Epidermal melanocyte (primary cell): ENCODE measurements around the gene GRK5.
"Not testable (repeated sequence)": the region's sequence is repeated elsewhere in the genome, so short reads cannot be mapped to it uniquely, and the experiment has no call there.

Source experiments
- DNase-seq: peaks from one replicate; pipeline ENCODE4 v3.0.0; 2011; ENCODE audit warnings: low spot score; ENCODE audit not compliant: insufficient read length

Gene GRK5

DNA sequence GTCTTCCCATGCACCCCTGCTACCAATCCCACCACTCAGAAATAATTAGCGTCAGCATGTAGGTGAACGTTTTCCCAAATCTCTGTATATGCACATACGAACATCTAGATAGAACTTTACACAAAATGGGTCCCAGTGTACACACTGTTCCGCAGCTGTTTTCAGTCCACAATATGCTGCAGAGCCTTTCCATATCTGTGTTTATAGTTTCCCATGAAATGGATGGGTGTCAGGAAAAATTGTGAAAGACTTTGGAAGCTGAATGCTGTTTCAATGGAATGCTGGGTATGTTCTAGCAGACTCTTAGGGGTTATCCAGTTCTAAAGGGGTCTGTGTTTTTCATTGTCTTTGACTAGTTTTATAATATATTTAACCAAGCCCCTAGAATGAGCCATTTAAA, 13.8 kb downstream of the GRK5 start:
- DNase-seq: no peak

DNA sequence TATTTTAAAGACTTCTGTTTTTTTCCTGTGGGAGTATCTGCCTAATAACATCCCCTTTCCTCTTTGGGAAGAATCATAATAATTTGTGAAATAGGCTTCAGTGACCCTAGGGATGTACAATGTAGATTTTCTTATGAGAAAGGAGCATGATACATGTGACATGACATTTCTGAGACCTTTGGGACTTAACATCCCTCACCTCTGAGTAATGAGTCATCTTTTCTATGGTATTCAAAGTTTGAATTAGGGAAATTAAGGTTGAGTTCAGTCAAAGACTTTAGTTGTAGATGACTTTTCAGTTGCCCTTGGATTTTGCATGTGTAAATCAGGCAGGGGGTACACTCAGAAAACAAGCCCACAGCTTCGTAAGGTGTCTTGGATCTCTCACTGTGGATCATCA, 14.3 kb downstream of the GRK5 start:
- DNase-seq: no peak

DNA sequence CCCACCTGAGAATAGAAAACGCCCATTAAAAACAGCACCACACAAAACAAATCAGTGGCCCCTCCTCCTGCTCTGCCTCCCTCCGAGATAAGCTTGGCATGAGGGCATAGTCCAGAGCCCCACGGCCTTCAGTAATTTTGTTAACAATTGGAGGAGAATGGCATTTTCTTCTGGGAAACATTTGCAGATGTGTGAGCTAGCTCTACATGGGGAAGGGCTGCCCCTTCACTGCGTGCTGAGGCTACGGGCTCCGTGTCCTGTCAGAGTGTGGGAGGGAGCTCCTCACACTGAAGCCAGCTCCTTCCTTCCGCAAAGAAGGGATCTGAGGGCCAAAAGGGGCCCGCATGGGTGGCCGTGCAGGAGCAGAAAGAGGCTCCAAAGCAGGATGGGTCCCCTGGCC, 15.2 kb downstream of the GRK5 start:
- no peak for DNase-seq

DNA sequence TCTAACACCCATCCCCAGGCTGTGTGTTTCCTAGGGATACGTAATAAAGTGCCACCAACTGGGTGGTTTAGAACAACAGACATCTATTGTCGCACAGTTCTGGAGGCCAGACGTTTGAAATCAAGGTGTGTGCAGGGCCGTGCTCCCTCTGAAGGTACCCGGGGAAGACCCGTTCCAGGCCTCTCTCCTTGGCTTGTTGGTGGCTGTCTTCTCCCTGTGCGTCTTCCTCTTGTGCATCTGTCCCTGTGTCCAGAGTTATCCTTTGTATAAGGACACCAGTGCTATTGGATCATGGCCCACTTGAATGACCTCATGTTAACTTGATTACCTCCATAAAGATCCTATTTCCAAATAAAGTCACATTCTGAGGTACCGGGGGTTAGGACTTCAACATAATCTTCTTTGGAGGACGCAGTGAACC, 15.6 kb downstream of the GRK5 start:
- no peak for DNase-seq

DNA sequence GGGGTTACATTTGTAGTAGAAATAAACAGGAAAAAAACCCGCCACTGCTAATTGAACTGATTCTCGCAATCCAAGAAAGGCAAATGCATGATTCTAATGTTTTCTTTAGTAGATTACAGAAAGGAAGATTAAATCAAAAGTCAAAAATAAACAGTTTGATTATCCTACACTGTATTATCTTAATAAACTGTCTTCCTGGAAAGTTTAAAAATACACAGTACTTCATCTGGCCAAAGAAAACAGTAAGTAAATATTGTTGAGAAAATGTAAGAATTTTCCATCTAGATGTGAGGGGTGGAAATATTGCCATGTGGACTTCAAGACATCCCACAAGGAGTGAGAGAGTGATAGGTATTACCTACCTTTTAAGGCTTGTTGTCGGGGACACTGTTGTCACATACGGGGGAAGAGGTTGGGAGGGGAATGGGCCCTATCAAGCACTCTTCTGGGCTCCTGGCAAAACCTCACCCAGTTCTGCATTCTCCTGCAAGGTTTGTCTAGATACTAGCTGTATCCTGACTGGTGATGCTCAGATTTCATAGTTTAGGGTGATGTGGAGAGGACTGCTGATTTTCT, 17.8 kb downstream of the GRK5 start:
- no peak for DNase-seq

DNA sequence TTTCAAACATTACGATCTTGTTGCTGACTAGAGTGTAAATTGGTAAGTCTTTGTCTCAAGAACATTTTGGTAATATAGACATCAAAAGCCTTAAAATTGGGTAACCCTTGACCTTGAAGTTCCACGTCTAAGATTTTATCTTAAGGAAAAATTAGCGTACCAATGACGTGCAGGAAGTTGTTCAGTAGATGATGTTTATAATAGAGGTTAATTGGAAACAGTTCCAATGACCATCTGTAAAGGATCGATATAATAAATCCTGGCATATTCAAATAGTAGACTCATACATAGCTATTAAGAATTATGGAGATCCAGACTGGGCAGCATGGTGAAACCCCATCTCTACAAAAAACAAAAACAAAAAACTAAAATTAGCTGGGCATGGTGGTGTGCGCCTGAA, 20.5 kb downstream of the GRK5 start:
- no peak for DNase-seq

DNA sequence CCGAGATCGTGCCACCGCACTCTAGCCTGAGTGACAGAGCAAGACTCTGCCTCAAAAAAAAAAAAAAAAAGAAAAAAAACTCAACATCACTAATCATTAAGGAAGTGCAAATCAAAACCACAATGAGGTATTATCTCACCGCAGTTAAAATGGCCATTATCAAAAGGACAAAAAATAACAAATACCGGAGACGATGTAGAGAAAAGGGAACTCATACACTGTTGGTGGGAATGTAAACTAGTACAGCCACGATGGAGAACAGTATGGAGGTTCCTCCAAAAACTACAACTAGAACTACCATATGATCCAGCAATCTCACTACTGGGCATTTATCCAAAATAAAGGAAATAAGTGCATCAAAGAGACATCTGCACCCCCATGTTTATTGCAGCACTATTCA, 24.3 kb downstream of the GRK5 start:
- DNase-seq: no peak

DNA sequence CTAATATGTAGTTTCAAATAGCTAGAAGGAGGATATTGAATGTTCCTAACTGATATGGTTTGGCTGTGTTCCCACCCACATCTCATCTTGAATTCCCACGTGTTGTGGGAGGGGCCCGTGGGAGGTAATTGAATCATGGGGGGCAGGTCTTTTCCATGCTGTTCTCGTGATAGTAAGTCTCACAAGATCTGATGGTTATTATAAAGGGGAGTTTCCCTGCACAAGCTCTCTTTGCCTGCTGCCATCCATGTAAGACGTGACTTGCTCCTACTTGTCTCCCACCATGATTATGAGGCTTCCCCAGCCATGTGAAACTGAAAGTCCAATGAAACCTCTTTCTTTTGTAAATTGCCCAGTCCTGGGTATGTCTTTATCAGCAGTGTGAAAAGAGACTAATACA, 25.1 kb downstream of the GRK5 start:
- DNase-seq: not testable (repeated sequence)

DNA sequence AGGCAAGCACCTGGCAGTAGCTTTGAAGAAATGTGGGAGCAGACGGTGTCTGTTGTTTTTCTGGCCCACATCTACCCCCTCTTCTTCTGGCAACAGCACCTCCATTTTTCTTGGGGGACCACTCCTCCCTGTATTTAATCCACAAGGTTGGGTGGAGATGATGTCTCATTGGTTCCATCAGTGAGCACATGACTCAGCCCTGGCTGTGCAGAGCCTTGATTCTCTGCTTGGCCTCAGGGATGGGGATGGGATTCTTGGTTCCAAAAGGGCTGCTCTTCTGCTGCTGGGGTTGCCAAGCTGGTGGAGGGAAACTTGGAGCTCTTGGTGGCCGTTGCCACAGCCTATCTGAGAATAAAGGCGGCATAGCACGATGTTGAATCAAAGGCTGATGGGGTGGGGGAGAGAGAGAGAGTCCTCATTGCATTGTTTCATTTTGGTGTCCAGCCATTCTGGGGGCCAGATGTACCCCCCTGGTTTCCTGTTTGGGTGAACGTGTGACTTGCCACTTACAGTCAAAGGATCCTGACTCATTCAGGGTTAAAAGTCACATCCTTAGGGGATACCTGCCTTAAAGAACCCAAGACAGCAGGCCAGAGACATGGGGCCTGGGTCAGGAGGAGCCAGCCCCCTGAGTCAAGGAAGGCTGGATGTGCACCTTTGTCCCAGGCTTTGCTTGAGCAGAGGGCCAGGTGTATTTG, 25.9 kb downstream of the GRK5 start:
- DNase-seq: no peak

DNA sequence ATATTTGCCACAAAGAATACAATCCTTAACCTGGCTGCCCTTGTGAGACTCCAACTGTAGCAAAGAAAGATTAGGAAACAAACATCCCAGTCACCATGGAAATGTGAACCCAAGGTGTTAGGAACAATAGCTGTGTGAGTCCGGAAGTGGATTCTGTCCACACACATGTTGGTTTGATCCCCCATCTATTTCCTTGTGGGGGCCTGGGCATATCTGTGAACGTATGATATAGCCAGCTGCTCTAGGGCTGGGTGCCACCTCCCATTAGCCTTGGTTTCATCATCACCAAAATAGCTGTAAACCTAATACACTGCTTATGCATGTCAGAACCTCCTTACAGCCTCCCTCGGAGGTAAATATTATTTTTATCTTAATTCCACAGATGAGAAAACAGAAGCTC, 26.4 kb downstream of the GRK5 start:
- no peak for DNase-seq

DNA sequence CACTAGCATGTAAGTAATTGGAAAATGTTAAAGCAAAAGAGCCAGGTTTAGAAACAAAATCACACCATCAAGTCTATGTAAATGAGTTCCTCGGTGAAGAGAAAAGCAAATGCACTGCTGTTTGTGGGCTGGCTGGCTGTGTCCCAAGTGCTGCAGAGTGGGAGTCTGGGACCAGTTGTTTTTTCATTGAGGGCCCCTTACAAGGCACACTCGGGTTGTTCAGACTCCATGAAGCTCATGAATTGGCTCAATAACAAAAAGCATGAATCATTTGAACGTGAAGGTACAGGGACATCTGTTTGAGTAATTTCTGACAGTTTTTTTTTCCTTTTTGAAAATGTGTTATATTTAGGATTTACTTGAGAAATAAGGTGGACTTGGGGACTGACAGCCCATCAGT, 28.0 kb downstream of the GRK5 start:
- DNase-seq: no peak

DNA sequence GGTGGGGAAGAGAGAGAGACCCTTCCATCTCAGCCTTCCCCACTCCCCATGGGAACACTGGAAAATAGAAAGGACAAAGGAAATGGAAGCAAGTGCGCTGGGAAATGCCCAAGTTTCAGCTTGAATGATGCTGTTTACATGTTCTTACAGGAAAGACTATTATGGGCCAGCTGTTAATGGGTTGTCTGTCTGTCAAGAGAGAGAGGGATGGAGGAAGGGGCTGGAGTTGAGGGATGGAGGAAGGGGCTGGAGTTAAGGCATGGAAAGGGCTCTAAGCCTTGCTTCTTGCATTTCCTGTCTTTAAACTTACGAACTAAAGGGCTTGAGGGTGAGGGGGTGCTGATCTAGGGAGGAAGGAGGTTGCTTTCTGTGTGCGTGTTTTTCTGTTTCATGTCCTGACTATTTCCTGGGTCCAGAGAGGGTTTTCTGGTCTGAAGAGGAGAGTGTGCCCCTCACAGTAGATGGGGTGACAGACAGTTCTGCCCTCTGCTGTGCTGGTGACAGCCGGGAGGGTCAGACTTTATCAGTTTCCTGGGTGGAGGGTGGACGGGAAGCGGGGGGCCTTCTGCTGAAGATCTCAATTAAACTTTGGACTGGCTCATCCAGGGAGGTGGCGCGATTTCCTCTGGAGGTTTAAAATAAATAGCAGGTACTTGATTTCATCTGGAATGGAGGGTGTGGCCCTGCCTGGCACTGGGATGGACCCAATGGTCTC, 30.5 kb downstream of the GRK5 start:
- no peak for DNase-seq

DNA sequence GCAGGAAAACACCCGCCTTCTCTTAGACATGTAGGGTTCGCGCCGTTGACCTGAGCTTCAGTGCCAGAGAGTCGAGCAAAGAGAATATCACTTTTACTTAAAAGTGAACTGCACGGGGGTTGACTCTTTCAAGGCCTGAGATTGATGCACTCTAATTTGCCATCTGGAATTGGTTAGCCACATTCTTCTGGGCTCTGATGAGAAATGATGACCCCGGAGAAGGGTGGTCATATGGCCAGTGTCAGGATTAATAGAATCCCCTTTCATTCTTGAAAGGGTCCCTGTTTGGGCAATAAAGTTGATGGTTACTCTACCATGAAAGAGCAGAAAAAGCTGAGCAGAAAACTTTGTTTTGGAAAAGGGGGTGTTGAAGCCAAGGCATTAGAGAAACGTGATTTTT, 31.2 kb downstream of the GRK5 start:
- DNase-seq: no peak

DNA sequence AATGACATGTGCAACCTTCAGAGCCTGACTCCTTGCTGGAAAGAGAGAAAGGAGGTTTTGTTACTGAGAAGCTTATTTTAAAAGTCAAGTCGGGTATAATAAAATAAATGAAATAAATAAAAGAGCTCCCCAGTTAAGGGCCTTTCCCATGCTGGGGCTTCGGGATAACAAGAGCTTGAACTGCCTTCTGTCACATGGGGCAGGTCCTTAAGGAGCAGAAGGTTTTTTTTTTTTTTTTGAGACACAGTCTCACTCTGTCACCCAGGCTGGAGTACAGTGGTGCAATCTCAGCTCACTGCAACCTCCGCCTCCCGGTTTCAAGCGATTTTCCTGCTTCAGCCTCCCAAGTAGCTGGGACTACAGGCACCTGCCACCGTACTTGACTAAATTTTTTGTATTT, 31.6 kb downstream of the GRK5 start:
- not testable (repeated sequence) for DNase-seq

DNA sequence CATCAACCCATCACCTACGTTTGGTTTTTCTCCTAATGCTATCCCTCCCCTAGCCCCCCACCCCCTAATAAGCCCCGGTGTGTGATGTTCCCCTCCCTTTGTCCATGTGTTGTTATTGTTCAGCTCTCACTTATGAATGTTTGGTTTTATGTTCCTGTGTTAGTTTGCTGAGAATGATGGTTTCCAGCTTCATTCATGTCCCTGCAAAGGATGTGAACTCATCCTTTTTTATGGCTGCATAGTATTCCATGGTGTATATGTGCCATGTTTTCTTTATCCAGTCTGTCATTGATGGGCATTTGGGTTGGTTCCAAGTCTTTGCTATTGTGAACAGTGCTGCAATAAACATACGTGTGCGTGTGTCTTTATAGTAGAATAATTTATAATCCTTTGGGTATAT, 32.3 kb downstream of the GRK5 start:
- not testable (repeated sequence) for DNase-seq

DNA sequence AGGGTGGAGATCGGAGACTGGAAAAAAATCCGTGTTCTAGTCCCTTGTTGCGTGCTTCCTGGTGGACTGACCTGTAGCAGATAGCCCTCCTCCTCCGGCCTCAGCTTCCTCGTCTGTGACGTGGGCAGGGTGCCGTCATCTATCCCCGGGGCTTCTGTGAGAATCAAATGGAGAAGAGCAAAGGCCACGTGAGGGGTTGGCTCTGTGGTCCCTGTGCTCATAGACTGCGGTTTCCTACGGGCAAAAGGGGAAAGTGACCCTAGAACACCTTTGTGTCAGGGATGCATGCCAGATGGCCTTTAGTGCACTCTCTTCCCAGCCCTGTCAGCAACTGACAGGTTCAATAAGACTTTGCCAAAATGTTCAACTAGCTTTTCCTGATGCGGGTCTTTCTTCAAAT, 33.7 kb downstream of the GRK5 start:
- DNase-seq: no peak

DNA sequence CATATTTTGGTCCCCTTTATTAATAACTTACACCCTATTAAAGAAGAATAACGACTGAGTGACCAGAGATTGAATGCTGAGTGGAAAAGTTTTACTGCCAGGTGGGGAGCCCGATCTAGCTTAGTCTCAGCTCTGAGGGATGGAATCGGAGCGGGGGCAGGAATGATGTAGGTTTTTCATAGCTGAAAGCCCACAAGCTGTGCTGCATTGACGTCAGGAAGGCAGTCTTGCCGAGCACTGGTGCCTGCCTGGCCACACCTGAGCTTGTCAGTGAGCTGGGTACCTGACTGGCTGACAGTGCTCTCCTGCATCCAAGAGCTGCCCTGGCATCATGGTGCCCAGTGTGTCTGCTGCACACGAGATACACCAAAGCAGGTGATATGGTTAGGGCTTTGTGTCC, 34.8 kb downstream of the GRK5 start:
- no peak for DNase-seq

DNA sequence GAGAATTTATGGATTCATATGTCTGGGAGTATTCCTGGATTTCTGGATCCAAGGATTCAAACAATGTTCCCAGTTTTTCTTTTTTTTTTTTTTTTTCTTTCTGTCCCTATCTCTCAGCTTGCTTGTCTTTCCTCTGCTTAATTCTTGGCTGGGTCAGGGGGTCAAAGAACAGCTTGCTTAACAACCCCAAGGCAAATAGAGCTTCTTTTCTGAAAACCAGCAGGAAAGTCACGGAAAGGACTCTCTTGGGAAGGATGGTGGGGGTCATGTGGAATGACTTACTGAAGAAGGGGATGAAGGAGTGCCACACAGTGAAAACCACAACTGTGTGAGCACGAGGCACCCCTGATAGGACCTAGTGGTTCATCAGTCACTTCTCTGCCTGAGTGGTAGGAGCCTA, 36.1 kb downstream of the GRK5 start:
- no peak for DNase-seq

DNA sequence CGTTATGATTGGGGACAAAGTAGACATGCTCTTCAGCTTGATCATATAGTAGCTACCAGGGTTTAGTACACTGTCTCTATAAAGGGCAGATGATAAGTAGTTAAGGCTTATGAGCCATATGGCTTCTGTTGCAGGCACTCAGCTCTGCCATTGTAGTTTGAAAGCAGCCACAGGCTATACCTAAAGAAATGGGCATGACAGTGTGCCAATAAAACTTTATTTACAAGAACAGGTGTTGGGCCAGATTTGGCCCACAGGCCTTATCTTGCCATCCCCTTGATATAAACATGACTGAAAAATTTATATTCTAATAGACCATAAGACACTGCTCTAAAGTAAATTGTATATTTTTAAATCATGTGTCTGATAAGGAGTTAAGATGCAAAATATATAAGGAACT, 36.6 kb downstream of the GRK5 start:
- no peak for DNase-seq

DNA sequence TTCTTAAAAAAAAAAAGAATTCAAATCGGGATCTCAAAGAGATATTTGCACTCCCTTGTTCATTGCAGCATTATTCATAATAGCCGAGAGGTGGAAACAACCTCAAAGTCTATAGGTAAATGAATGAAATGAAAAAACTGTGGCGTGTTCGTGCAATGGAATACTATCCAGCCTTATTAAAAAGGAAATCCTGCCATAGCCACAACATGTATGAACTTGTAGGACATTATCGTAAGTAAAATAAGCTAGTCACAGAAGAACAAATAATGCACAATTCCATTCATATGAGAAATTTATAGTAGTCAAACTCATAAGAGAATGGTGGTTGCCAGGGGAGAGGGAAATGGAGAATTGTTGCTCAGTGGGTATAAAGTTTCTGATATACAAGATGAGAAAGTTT, 37.9 kb downstream of the GRK5 start:
- DNase-seq: no peak

DNA sequence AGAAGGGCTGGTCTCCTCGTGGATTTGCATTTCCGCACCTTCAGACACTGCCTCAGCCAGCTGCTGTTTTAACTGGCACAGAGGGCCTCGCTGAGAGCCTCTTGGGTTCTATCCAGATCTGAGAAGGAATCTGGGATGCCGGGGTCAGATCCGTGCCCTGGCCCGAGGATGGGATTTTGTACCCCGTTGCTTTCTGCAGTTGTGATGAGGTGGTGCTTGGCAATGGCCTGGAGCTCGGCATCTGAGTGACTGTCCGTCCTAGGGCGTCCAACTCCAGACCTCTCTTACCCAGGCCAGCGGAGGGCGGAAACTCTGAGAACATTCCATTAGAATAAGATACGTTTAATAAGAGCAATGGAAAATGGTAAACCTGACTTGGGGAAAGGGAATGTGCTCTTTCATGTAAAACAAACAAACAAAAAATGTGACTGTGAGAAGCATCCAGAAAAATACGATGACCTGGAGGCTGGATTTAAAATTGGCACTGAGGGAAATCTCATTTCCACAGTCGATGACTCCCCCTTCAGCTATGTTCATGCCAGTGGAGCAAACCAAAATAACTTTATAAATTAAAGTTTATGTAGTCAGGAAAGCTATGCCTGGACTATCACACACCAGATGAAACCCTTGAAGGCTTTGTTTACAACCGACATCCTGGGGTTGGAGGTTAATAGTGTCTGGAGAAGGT, 39.6 kb downstream of the GRK5 start:
- peak; percentile 24 for DNase-seq

DNA sequence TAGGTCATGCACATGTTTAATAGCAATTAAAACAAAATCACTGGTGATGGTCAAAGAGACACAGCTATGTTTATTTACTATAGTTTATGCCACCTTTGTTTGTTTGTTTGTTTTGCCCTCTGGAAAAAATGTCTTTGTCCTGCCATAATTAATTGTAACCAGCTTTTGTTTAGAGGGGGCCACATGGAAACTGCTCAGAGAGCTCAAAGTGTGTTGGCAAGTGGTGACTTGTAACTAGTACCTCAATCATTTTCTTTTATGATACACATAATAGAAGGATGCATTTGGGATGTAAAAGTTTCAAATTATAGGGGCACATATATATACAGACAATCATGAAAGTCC, 40.2 kb downstream of the GRK5 start:
- peak; percentile 4 for DNase-seq
